ENCODE measurements around the gene TSTD2.
"Not testable (repeated sequence)": the region's sequence is repeated elsewhere in the genome, so short reads cannot be mapped to it uniquely, and the experiment has no call there.

Gene TSTD2

GRCh38 chr9:97629156-97629555, 4.0 kb downstream of the TSTD2 start:
- no peak for DNase-seq

- no peak for DNase-seq
Observed at GRCh38 chr9:97628668-97629067, 4.5 kb downstream of the TSTD2 start.

GRCh38 chr9:97627624-97628023, 5.5 kb downstream of the TSTD2 start:
- DNase-seq: no peak

GRCh38 chr9:97625620-97626019, 7.5 kb downstream of the TSTD2 start:
- no peak for DNase-seq

- DNase-seq: no peak
Observed at GRCh38 chr9:97623946-97624345, 9.2 kb downstream of the TSTD2 start.

- not testable (repeated sequence) for DNase-seq
Observed at GRCh38 chr9:97622483-97622882, 10.7 kb downstream of the TSTD2 start.

- not testable (repeated sequence) for DNase-seq
Observed at GRCh38 chr9:97620063-97620462, 13.1 kb downstream of the TSTD2 start.

- no peak for DNase-seq
Observed at GRCh38 chr9:97617939-97618416, 15.2 kb downstream of the TSTD2 start.

GRCh38 chr9:97615439-97616072, 17.6 kb downstream of the TSTD2 start:
- DNase-seq: peak; percentile 53

- no peak for DNase-seq
Observed at GRCh38 chr9:97604901-97605645, 28.1 kb downstream of the TSTD2 start.

GRCh38 chr9:97602430-97602829, 30.7 kb downstream of the TSTD2 start:
- no peak for DNase-seq

- DNase-seq: no peak
Observed at GRCh38 chr9:97601228-97601898, 31.8 kb downstream of the TSTD2 start.

- no peak for DNase-seq
Observed at GRCh38 chr9:97600531-97601227, 32.5 kb downstream of the TSTD2 start.

- DNase-seq: no peak
Observed at GRCh38 chr9:97599314-97599846, 33.8 kb downstream of the TSTD2 start.

GRCh38 chr9:97598461-97599288, 34.5 kb downstream of the TSTD2 start:
- DNase-seq: peak; percentile 62

- no peak for DNase-seq
Observed at GRCh38 chr9:97596906-97597305, 36.3 kb downstream of the TSTD2 start.

- no peak for DNase-seq
Observed at GRCh38 chr9:97594381-97594921, 38.7 kb downstream of the TSTD2 start.

- no peak for DNase-seq
Observed at GRCh38 chr9:97593960-97594359, 39.2 kb downstream of the TSTD2 start.

GRCh38 chr9:97592126-97592525, 41.0 kb downstream of the TSTD2 start:
- DNase-seq: no peak

GRCh38 chr9:97591535-97591934, 41.6 kb downstream of the TSTD2 start:
- no peak for DNase-seq

- DNase-seq: not testable (repeated sequence)
Observed at GRCh38 chr9:97586909-97587308, 46.3 kb downstream of the TSTD2 start.

GRCh38 chr9:97584778-97585177, 48.4 kb downstream of the TSTD2 start:
- not testable (repeated sequence) for DNase-seq
